Nephron (organoid): ENCODE results near the gene NBEAL1.
"Not testable (repeated sequence)": the region's sequence is repeated elsewhere in the genome, so short reads cannot be mapped to it uniquely, and the experiment has no call there.

Experiments
- H3K27ac Mint-ChIP-seq, 3 experiments: 2 replicates each; pipeline ENCODE4 v1.8.0; 2020; ENCODE audit warnings: mixed read lengths in 3 of 3, mild to moderate bottlenecking in 2 of 3, moderate library complexity in 1 of 3
- H3K27me3 Mint-ChIP-seq: 2 replicates; pipeline ENCODE4 v1.8.0; 2021; ENCODE audit warnings: low read depth, mild to moderate bottlenecking, moderate library complexity, mixed read lengths
- H3K36me3 Mint-ChIP-seq: 2 replicates; pipeline ENCODE4 v1.8.0; 2020; ENCODE audit warnings: low read depth, mixed read lengths
- H3K4me1 Mint-ChIP-seq: 2 replicates; pipeline ENCODE4 v1.8.0; 2020; ENCODE audit warnings: mixed read lengths
- H3K4me3 Mint-ChIP-seq, 3 experiments: 2 replicates each; pipeline ENCODE4 v1.8.0; 2020; ENCODE audit warnings: mild to moderate bottlenecking in 3 of 3, mixed read lengths in 3 of 3, moderate library complexity in 2 of 3
- H3K9me3 Mint-ChIP-seq: 2 replicates; pipeline ENCODE4 v1.8.0; 2020; ENCODE audit warnings: mixed read lengths
- TF ChIP-seq, protein P1 (sequence below), 3 experiments: fragments of 200-600 bp; sonication (generic); IDR thresholded peaks; one replicate each; pipeline ENCODE4 v1.5.0; 2021; ENCODE audit warnings: antibody characterized with exemption in 3 of 3; ENCODE audit not compliant: unreplicated experiment in 3 of 3

The NBEAL1 gene

DNA sequence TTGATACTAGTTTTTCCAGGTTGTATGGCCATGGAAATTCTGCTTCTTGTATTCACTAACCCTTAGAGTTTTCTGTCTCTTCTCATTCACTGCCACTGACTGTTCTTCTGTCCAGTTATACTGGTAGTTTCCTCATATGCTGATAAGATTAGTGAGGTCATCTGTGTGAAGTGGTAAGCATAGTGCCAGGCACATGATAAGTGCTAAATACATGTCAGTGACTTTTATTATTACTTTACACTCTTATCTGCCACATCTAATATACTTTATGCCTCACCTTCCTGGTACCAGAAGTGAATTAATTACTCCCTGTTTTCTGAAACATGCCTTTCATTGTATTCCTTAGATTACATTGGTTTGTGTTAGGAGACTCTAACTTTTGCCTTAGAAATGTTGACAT lies 91.3 kb downstream of the NBEAL1 start:
- no peak overlapping the region for H3K27ac Mint-ChIP-seq
- no peak overlapping the region for H3K4me3 Mint-ChIP-seq
- H3K27me3 Mint-ChIP-seq: no peaks in the 10 kb centered on the region
- H3K4me1 Mint-ChIP-seq: no peaks in the 10 kb centered on the region
- H3K9me3 Mint-ChIP-seq: peaks cover 27% of the 10 kb centered on the region
- H3K36me3 Mint-ChIP-seq: peaks cover 68% of the 10 kb centered on the region
- TF ChIP-seq, protein P1, sequence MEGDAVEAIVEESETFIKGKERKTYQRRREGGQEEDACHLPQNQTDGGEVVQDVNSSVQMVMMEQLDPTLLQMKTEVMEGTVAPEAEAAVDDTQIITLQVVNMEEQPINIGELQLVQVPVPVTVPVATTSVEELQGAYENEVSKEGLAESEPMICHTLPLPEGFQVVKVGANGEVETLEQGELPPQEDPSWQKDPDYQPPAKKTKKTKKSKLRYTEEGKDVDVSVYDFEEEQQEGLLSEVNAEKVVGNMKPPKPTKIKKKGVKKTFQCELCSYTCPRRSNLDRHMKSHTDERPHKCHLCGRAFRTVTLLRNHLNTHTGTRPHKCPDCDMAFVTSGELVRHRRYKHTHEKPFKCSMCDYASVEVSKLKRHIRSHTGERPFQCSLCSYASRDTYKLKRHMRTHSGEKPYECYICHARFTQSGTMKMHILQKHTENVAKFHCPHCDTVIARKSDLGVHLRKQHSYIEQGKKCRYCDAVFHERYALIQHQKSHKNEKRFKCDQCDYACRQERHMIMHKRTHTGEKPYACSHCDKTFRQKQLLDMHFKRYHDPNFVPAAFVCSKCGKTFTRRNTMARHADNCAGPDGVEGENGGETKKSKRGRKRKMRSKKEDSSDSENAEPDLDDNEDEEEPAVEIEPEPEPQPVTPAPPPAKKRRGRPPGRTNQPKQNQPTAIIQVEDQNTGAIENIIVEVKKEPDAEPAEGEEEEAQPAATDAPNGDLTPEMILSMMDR (IDR thresholded peaks at IDR 0.05; ENCODE audit: unreplicated experiment in 3 of 3): no peak

DNA sequence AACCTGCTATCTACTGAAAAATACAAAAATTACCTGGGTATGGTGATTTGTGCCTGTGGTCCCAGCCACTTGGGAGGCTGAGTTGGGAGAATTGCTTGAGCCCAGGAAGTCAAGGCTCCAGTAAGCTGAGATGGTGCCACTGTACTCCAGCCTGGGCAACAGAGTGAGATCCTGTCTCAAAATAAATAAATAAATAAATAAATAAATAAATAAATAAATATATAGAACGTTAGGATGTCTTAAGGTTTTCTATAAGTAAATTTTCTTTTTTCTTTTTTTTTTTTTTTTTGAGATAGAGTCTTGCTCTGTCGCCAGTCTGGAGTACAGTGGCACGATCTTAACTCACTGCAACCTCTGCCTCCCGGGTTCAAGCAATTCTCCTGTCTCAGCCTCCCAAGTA lies 95.8 kb downstream of the NBEAL1 start:
- peaks cover 48% of the 10 kb centered on the region for H3K36me3 Mint-ChIP-seq
- not testable (repeated sequence) for H3K4me3 Mint-ChIP-seq, H3K27me3 Mint-ChIP-seq

DNA sequence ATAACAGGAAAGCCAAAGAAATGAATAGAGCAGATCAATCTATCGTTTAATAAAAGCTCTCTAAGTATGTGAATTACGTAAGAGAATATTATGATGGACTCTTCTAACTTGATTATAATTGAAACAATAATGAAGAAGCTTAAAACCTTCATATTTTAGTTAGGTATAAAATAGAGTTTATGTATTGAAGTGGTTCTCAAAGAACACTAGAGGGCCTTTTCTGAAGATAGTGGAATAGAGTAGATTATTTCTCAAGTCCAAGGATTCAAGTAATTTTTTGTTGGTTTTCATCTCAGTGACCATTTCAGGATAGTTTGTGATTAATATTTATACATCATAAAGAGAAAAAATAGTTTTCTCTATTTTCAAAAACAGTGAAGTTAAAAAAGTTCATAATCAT lies 97.7 kb downstream of the NBEAL1 start:
- Mint-ChIP-seq H3K9me3 (no peaks in the 10 kb centered on the region), H3K27me3 (no peaks in the 10 kb centered on the region), H3K27ac (no peak overlapping the region), H3K4me3 (no peak overlapping the region), H3K36me3 (peaks cover 42% of the 10 kb centered on the region), H3K4me1 (no peaks in the 10 kb centered on the region)
- TF ChIP-seq, protein P1 (IDR thresholded peaks at IDR 0.05; ENCODE audit: unreplicated experiment in 3 of 3): no peak

More for the DNA sequence above, 95.8 kb downstream of the NBEAL1 start:
- H3K27ac Mint-ChIP-seq, H3K9me3 Mint-ChIP-seq, H3K4me1 Mint-ChIP-seq: not testable (repeated sequence)

DNA sequence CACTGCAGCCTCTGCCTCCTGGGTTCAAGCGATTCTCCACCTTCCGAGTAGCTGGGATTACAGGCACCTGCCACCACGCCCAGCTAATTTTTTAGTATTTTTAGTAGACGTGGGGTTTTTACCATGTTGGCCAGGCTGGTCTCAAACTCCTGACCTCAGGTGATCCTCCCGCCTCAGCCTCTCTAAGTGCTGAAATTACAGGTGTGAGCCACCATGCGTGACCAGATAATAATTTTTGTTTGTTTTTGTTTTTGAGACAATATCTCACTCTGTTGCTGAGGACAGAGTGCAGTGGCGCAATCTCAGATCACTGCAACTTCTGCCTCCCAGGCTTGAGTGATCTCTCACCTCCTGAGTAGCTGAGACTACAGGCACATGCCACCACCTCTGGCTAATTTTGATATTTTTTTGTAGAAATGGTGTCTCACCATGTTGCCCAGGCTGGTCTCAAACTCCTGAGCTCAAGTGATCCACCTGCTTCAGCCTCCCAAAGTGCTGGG lies 100.6 kb downstream of the NBEAL1 start:
- H3K9me3 Mint-ChIP-seq, H3K4me1 Mint-ChIP-seq, H3K4me3 Mint-ChIP-seq, H3K27ac Mint-ChIP-seq, H3K27me3 Mint-ChIP-seq: not testable (repeated sequence)
- peaks cover 39% of the 10 kb centered on the region for H3K36me3 Mint-ChIP-seq

DNA sequence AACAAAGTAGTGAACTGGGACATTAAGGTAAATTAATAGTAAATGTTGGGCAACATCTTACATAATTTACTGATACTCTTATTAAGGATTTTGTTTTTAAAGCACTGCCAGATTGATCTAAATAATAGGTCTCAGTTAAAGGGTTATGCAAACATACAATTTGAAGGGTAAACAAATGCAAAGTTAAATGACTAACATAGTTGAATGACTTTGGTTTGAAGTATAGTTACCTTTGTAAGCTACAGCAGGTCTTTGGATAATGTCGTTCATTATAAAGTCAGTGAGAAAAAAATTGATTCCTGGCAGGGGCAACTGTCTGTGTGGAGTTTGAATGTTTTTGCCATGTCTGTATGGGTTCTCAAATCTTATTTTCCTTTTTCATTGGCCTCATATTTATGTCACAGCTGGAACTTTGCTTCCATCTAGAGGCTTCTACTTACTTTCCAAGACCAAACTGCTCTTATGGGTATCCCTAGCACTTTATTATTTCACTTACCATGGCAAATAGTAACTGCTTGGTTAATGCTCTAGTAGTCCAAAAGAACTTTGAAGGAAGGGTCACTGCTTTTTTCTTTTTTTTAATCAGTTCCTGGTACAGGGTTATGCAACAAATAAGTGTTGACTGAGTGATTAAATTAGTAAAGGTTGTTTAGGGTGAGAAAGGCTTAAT lies 107.8 kb downstream of the NBEAL1 start:
- no peak overlapping the region for H3K27ac Mint-ChIP-seq
- no peaks in the 10 kb centered on the region for H3K9me3 Mint-ChIP-seq
- TF ChIP-seq, protein P1 (IDR thresholded peaks at IDR 0.05; ENCODE audit: unreplicated experiment in 3 of 3): peak; percentile 14 to 34 (median 18)
- H3K27me3 Mint-ChIP-seq: no peaks in the 10 kb centered on the region
- no peaks in the 10 kb centered on the region for H3K4me1 Mint-ChIP-seq
- peaks cover 43% of the 10 kb centered on the region for H3K36me3 Mint-ChIP-seq
- no peak overlapping the region for H3K4me3 Mint-ChIP-seq

DNA sequence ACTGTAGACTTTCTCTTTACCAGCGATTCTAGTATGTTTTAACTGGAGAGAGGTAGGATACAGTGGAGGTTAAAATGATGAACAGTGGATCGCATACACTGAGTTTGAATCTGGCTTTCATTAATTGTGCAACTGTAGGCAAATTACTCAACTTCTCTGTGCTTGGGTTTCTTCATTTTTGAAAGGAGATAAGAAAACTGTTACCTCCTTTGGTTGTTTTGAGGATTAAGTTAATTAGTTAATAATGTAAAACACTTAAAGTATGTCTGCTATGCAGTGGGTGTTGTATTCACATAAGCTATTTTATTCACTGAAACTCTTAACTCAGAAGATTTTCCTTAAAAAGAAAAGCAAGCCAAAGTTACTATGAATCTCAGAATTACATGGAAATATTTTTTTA lies 112.3 kb downstream of the NBEAL1 start:
- TF ChIP-seq, protein P1 (IDR thresholded peaks at IDR 0.05; ENCODE audit: unreplicated experiment in 3 of 3): no peak
- Mint-ChIP-seq H3K27me3 (no peaks in the 10 kb centered on the region), H3K36me3 (peaks cover 44% of the 10 kb centered on the region), H3K4me1 (no peaks in the 10 kb centered on the region), H3K4me3 (no peak overlapping the region), H3K9me3 (no peaks in the 10 kb centered on the region), H3K27ac (no peak overlapping the region)

DNA sequence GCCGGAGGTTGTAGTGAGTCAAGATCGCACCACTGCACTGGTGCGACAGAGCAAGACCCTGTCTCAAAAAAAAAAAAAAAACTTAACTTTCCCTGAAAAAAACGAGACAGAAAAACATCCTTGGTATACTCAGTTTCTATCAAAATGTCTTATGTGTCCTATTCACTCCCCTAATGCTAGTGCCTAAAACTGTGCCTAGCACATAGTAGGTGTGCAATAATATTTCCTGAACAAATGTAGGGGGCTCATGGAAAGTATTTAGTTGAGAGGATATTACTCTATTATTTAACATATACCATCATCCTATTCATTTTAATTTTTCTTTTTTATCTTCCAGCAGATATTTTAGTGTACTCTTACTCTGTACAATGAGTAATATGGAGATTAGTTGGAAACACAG lies 120.4 kb downstream of the NBEAL1 start:
- no peaks in the 10 kb centered on the region for H3K4me1 Mint-ChIP-seq

More for the DNA sequence above, 120.4 kb downstream of the NBEAL1 start:
- Mint-ChIP-seq H3K36me3 (peaks cover 11% of the 10 kb centered on the region), H3K27ac (no peak overlapping the region), H3K4me3 (no peak overlapping the region), H3K9me3 (no peaks in the 10 kb centered on the region), H3K27me3 (no peaks in the 10 kb centered on the region)
- TF ChIP-seq, protein P1 (IDR thresholded peaks at IDR 0.05; ENCODE audit: unreplicated experiment in 3 of 3): no peak
